DOHH2 (cell line): Measurements from ENCODE around the gene PDE11A.

ENCODE experiments used
- CTCF ChIP-seq: fragments of 200-600 bp; sonication (generic); IDR thresholded peaks from one replicate; pipeline ENCODE4 v1.5.1; 2014; ENCODE audit warnings: antibody characterized with exemption, mild to moderate bottlenecking, low read depth, low read length; ENCODE audit not compliant: poor library complexity, severe bottlenecking
- EZH2phosphoT487 ChIP-seq: fragments of 200-600 bp; sonication (generic); IDR thresholded peaks from 2 replicates; pipeline ENCODE4 v1.6.1; 2017; ENCODE audit warnings: borderline replicate concordance, mild to moderate bottlenecking, antibody characterized with exemption, low read length, moderate library complexity, mixed read lengths

- TF ChIP-seq CTCF (no peak), EZH2phosphoT487 (no peak)
Measured at GRCh38 chr2:177778472-177778871, 294.1 kb downstream of the PDE11A start.
